Activated CD8-positive, alpha-beta memory T cell treated with anti-CD3 and anti-CD28 coated beads for 24 hours (primary cell): ENCODE measurements around the gene ZNF524.

Experiments used
- DNase-seq: peaks from one replicate; pipeline ENCODE4 v3.0.0-alpha.2; 2020

ZNF524 gene

DNA sequence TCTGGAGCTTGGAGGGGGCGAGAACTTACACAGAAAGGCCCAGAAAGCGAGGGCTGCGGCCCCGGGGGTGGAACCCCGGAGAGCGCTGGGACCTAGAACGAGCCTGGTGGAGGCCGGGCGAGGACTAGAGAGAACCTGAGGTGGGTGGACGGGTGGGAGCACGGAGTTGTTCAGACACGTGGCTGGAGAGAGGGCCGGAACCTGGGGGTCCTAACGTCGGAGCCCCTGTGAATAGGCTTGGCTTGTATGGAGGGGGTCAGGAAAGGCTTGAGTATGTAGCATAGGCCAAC, 43.7 kb downstream of the ZNF524 start:
- no peak for DNase-seq

DNA sequence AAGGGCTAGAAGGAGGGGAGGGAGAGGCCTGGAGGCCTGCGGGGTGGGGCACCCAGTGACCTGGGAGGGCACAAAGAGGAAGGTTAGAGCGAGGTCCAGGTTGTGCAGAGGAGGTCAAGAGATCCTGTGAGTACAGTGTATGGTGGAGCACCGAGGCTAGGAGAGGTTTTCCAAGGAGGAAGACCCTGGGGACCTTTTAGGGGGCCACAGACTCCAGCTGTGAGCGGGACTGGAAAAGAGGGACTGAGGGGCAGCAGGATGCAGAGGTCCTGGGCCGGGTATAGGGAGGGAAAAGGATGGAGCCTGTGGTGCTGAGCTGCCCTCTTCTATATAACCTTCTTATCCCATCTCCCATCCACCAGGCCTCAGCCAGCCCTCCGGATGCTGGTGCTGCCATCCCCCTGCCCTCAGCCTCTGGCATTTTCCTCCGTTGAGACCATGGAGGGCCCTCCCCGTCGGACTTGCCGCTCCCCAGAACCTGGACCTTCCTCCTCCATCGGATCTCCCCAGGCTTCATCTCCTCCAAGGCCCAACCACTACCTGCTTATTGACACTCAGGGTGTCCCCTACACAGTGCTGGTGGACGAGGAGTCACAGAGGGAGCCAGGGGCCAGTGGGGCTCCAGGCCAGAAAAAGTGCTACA, 44.2 kb downstream of the ZNF524 start:
- DNase-seq = no peak

- DNase-seq = no peak
Observed at GRCh38 chr19:55644842-55645511, 44.9 kb downstream of the ZNF524 start.

- no peak for DNase-seq
Observed at GRCh38 chr19:55645512-55645881, 45.4 kb downstream of the ZNF524 start.

- no peak for DNase-seq
Observed at GRCh38 chr19:55646889-55647731, 47.0 kb downstream of the ZNF524 start.

DNA sequence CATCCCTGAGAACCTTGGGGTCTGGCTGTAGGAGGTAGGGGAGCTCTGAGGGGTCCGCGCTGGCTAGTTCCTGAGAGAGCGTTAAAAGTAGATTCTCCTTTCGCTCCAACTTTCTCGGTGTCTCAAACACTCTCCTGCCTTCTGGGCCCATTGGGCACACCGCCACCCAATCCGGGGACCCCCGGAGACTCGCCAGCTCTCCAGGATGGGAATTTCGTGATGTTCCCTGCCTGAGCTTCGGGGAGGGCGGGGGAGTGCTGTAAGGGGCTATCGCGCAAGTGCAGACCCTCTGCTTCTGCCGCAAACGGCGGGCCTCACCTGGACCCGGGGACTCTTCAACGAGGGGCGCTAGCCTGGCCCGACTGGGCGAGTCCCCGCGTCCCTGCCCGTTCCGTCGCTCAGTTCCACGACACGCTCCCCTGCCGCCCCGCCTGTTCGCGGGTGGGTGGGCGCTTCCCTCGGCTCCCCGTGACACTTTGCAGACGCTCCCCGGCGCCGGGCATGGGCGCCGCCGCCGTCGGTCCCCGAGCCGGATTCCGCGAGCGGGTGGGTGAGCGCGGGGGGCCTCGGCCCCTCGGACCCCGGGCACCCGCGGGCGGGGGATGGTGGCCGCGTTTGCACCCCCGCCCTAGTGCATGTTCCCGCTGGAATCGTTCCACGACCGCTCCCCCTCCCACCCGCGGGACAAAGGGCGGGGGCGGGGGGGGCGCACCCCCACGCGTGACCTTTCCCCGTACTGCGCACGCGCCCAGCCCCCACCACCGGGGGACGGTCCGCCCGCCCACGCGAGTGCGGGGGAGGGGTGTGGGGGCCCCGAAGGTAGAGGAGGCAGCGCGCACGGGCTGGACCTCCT, 47.9 kb downstream of the ZNF524 start, which contains the start of gene CCDC106:
Gene CCDC106, plus strand, starts transcription at position 481 of the 853 bp plus-strand sequence. CDS start 835 bp downstream, outside the sequence.
- DNase-seq = peak; percentile 81

DNA sequence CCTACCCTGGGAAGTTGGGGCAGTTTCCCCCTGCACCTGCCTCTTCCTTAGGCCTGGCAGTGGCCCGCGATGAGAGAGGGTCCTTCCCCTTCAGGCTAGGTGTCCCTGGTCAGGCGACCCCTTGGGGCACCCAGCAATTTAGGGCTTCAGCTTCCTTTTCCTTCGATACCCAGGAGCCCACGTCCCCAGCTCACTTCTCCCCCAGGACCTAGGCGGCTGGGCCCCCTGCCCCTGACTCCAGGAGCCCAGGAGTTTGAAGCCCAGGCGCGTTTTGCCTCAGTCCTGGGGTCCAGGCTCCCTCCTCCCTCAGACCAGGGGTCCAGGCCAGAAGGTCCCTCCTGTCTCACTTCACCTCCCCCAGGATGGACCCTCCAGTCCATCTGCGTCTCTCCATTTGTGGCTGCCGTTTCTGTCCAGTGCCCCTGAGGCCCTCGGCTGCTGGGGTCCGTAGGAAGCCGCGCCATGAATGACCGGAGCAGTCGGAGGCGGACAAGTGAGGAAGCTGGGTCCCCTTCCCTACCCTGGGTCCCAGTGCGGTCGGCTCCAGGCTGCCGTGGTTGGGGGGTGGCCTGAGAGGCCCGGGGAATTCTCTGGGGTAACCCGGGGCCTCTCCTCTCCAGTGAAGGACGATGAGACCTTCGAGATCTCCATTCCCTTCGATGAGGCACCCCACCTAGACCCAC, 48.6 kb downstream of the ZNF524 start:
- DNase-seq = no peak

DNA sequence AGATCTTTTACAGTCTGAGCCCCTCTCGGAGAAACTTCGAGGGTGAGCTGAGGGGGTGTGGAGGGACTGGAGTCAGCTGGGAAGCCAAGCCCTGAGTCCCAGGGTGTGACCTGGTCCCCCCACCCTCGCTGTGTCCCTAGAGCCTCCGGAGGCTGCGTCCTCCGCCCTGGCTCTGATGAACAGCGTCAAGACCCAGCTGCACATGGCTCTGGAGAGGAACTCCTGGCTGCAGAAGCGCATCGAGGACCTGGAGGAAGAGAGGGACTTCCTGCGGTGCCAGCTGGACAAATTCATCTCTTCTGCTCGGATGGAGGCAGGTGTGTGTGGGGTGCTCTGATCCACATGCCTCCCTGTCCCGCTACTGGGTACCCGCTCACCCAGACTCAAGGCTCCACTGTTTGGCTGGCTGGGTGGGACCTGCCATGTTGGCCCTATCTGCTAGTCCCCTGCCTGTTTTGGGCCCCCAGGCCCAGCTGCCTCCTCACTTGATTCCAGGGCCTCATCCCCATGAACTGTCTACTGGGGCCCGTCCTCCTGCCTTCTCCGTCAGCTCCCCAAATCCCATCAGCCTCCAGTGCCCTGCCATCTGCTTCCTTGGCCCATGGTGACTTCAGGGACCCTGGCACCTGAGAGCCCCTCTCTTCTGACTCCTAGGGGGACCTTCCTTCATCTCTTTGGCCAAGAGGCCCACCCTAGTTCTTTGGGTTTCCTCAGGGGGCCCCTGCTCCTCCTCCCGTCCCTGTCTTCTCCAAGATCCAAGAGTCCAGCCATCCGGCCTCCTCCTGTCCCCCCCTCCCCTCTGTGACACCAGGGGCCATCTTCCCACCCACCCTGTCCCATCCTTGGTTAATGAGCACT, 49.4 kb downstream of the ZNF524 start:
- DNase-seq = no peak

- DNase-seq = no peak
Observed at GRCh38 chr19:55650126-55650557, 50.1 kb downstream of the ZNF524 start.

- DNase-seq = no peak
Observed at GRCh38 chr19:55650602-55651230, 50.6 kb downstream of the ZNF524 start.

- no peak for DNase-seq
Observed at GRCh38 chr19:55651236-55651635, 51.1 kb downstream of the ZNF524 start.

- DNase-seq = no peak
Observed at GRCh38 chr19:55652311-55653128, 52.4 kb downstream of the ZNF524 start.
